SU-DHL-6 (cell line): Measurements from ENCODE around the gene GIT2.
"Not testable (repeated sequence)": the region's sequence is repeated elsewhere in the genome, so short reads cannot be mapped to it uniquely, and the experiment has no call there.

Experiments
- H2AFZ ChIP-seq: fragments of 200-600 bp; sonication (generic); 2 replicates; pipeline ENCODE4 v1.6.1; 2014; ENCODE audit warnings: low read depth, mild to moderate bottlenecking, moderate library complexity, mixed read lengths, antibody characterized with exemption, low read length; ENCODE audit not compliant: severe bottlenecking
- H3F3A ChIP-seq: fragments of 200-600 bp; shearing (Covaris generic); 2 replicates; pipeline ENCODE4 v1.6.0; 2016; ENCODE audit warnings: antibody characterized with exemption, mild to moderate bottlenecking; ENCODE audit not compliant: insufficient read depth
- H3K27ac ChIP-seq: fragments of 200-600 bp; sonication (generic); 2 replicates; pipeline ENCODE4 v1.5.1; 2016; ENCODE audit warnings: low read depth, mild to moderate bottlenecking, low read length, moderate library complexity, mixed read lengths
- H3K27me3 ChIP-seq: fragments of 200-600 bp; sonication (generic), shearing (Covaris generic); 2 replicates; pipeline ENCODE4 v1.6.0; 2014; ENCODE audit warnings: mild to moderate bottlenecking, low read length
- H3K36me3 ChIP-seq: fragments of 200-600 bp; sonication (generic); 2 replicates; pipeline ENCODE4 v1.6.1; 2014; ENCODE audit warnings: mild to moderate bottlenecking, low read length, mixed read lengths
- H3K4me2 ChIP-seq: fragments of 300-600, 200-600 bp; shearing (Covaris generic), sonication (generic); 2 replicates; pipeline ENCODE4 v1.6.0; 2014; ENCODE audit warnings: low read length, low read depth, mild to moderate bottlenecking; ENCODE audit not compliant: poor library complexity, severe bottlenecking
- H3K4me3 ChIP-seq: fragments of 200-600 bp; sonication (generic); 2 replicates; pipeline ENCODE4 v1.5.1; 2014; ENCODE audit warnings: antibody characterized with exemption, low read length, mild to moderate bottlenecking, mixed read lengths; ENCODE audit not compliant: insufficient read depth, poor library complexity, severe bottlenecking
- H3K79me2 ChIP-seq: fragments of 200-600 bp; sonication (generic); 2 replicates; pipeline ENCODE4 v1.6.1; 2014; ENCODE audit warnings: mild to moderate bottlenecking, low read length, moderate library complexity; ENCODE audit not compliant: insufficient read depth
- H3K9ac ChIP-seq: fragments of 200-600 bp; sonication (generic); 2 replicates; pipeline ENCODE4 v1.7.0; 2014; ENCODE audit warnings: mild to moderate bottlenecking, low read length
- H3K9me2 ChIP-seq: fragments of 200-600 bp; sonication (generic); replicated peaks from 2 replicates; pipeline ENCODE4 v1.6.1; 2014; ENCODE audit warnings: low read length; ENCODE audit not compliant: insufficient read depth
- H3K9me3 ChIP-seq: fragments of 200-600 bp; sonication (generic); 2 replicates; pipeline ENCODE4 v1.6.1; 2014; ENCODE audit warnings: low read length, mixed read lengths; ENCODE audit not compliant: insufficient read depth
- H4K20me1 ChIP-seq: fragments of 200-600 bp; sonication (generic); 2 replicates; pipeline ENCODE4 v1.6.1; 2014; ENCODE audit warnings: low read depth, mild to moderate bottlenecking, antibody characterized with exemption, low read length, moderate library complexity, mixed read lengths
- EZH2phosphoT487 ChIP-seq: fragments of 200-600 bp; sonication (generic), shearing (Covaris generic); conservative IDR thresholded peaks from 2 replicates; pipeline ENCODE4 v1.6.1; 2018; ENCODE audit warnings: mild to moderate bottlenecking, antibody characterized with exemption, low read length, moderate library complexity, mixed read lengths
- TF ChIP-seq, protein P1 (sequence below): fragments of 200-600 bp; sonication (generic); IDR thresholded peaks from one replicate; pipeline ENCODE4 v1.5.1; 2017; ENCODE audit warnings: antibody characterized with exemption, mild to moderate bottlenecking, low read length, moderate library complexity; ENCODE audit not compliant: insufficient read depth, poor library complexity, severe bottlenecking

Gene GIT2

DNA sequence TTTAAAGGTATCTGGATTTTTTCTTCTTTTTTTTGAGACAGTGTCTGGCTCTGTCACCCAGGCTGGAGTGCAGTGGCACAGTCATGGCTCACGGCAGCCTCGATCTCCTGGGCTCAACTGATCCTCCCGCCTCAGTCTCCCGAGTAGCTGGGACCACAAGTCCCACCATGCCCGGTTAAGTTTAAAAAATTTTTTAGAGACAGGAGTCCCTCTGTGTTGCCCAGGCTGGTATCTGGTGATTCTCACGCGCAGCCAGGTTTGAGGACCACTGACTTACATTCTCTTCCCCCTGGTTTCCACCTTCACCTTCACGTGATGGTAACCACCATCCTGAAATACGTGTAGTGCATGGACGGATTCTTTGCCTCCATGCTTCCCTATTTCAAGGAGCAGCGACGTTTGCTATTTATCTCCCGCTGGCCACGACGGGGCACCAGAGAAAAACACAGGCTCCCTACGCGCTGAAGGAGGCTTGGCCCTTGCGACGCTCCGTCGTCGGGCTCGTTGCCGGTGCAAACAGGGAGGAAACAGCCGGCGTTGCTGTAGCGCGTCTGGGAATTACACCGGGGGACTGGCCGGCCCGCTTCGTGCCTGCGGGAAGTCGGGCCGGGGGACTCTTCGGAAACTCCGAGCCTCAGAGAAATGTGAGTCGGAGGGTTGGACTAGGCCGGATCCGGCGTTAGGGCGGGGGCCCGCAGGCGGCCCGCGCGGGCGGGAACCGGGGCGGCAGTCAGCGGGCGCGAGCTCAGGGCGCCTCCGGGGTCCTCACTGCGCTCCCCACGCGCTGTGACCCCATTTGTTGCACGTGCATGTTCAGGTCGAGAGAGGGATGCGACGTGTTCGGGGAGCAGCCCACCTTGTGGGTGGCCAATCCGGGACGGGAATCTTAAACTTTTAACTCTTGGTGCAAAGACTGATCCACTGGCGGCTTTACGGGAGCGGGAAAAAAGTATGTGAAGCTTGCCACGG, 96.1 kb downstream of the GIT2 start, which contains the start of gene TCHP:
TCHP (plus strand) TSS at position 492 of the 969 bp plus-strand sequence. CDS start 2,753 bp downstream, outside the sequence.
- TF ChIP-seq, protein P1, sequence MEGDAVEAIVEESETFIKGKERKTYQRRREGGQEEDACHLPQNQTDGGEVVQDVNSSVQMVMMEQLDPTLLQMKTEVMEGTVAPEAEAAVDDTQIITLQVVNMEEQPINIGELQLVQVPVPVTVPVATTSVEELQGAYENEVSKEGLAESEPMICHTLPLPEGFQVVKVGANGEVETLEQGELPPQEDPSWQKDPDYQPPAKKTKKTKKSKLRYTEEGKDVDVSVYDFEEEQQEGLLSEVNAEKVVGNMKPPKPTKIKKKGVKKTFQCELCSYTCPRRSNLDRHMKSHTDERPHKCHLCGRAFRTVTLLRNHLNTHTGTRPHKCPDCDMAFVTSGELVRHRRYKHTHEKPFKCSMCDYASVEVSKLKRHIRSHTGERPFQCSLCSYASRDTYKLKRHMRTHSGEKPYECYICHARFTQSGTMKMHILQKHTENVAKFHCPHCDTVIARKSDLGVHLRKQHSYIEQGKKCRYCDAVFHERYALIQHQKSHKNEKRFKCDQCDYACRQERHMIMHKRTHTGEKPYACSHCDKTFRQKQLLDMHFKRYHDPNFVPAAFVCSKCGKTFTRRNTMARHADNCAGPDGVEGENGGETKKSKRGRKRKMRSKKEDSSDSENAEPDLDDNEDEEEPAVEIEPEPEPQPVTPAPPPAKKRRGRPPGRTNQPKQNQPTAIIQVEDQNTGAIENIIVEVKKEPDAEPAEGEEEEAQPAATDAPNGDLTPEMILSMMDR = peak; percentile 18
- TF ChIP-seq EZH2phosphoT487 = no peak

DNA sequence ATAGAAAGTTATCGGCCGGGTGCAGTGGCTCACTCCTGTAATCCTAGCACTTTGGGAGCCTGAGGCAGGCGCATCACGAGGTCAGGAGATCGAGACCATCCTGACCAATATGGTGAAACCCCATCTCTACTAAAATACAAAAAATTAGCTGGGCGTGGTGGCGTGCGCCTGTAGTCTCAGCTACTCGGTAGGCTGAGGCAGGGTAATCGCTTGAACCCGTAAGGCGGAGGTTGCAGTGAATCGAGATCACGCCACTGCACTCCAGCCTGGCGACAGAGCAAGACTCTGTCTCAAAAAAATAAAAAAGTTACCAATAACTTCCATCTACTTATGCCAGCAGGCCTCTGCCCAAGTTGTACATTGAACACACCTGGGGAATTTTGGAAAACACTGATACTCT, 96.8 kb downstream of the GIT2 start:
- H3K9me3 ChIP-seq, H3K9me2 ChIP-seq, H3K36me3 ChIP-seq, H3K27ac ChIP-seq, H3K27me3 ChIP-seq, H4K20me1 ChIP-seq, H3F3A ChIP-seq: not testable (repeated sequence)
- Histone ChIP-seq H3K4me2 (peak overlapping the region; percentile 82), H3K4me3 (peak overlapping the region; percentile 75), H3K9ac (peak overlapping the region; percentile 80), H3K79me2 (peaks cover 22% of the 10 kb centered on the region), H2AFZ (peak overlapping the region; percentile 83)

More for the DNA sequence above, 96.1 kb downstream of the GIT2 start, which contains the start of gene TCHP:
- H3K9ac ChIP-seq = peak within 1 kb of the TSS; percentile 80
- no peaks in the 10 kb centered on the region for H3F3A ChIP-seq
- peaks cover 22% of the 10 kb centered on the region for H3K79me2 ChIP-seq
- no peaks in the 10 kb centered on the region for H4K20me1 ChIP-seq
- H3K27ac ChIP-seq = peak within 1 kb of the TSS; percentile 20
- H3K36me3 ChIP-seq = no peaks in the 10 kb centered on the region
- H3K4me3 ChIP-seq = peak within 1 kb of the TSS; percentile 75
- no peaks in the 10 kb centered on the region for H3K9me2 ChIP-seq
- no peaks in the 10 kb centered on the region for H3K9me3 ChIP-seq
- H2AFZ ChIP-seq = peak within 1 kb of the TSS; percentile 83
- H3K27me3 ChIP-seq = no peaks in the 10 kb centered on the region
- peak within 1 kb of the TSS; percentile 82 for H3K4me2 ChIP-seq

DNA sequence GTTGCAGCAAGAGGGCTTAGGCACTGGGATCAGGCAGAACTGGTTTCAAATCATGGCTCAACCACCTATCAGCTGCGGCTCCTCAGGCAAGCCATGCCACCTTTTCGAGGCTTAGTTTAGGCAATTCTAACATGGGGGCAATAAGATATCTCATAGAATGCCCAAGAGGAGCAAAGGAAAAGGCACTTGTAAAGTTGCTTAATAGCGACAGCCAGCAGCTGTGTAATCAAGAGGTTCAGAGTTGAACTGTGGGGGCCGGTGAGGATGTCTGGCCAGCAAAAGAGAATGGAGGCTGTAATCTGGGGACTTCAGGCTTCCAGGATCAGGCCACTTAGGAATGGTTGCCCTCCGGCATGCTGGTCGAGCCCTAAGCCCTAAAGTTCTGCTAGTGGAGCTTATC, 99.1 kb downstream of the GIT2 start:
- peaks cover 19% of the 10 kb centered on the region for H3K79me2 ChIP-seq
- no peak overlapping the region for H3K27ac ChIP-seq
- H3K27me3 ChIP-seq = no peaks in the 10 kb centered on the region
- H3F3A ChIP-seq = no peaks in the 10 kb centered on the region
- TF ChIP-seq, protein P1 = no peak
- TF ChIP-seq EZH2phosphoT487 = no peak
- no peak overlapping the region for H3K9ac ChIP-seq
- no peak overlapping the region for H3K4me2 ChIP-seq
- H3K36me3 ChIP-seq = no peaks in the 10 kb centered on the region
- no peaks in the 10 kb centered on the region for H3K9me3 ChIP-seq
- no peak overlapping the region for H2AFZ ChIP-seq
- H3K4me3 ChIP-seq = no peak overlapping the region
- no peaks in the 10 kb centered on the region for H3K9me2 ChIP-seq
- H4K20me1 ChIP-seq = no peaks in the 10 kb centered on the region

DNA sequence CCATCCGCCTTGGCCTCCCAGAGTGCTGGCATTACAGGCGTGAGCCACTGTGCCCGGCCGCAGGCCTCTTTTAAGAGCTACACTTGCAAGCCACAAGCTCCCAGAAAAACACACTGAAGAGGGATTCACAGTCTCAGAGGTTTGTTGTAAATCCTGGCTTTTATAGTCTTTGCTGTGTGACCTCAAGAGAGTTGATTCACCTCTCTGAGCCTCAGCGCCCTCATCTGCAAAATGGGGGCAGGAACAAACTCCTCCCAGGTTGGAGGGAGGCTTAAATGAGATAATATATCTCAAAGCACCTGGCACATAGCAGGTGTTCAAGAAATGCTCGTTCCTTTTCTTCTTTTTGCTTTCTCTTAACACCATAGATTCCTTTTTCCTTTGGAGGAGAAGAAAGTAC, 100.0 kb downstream of the GIT2 start:
- Histone ChIP-seq H3K9me3 (no peaks in the 10 kb centered on the region), H3F3A (no peaks in the 10 kb centered on the region), H3K4me3 (no peak overlapping the region), H3K27me3 (no peaks in the 10 kb centered on the region), H3K36me3 (no peaks in the 10 kb centered on the region), H2AFZ (no peak overlapping the region), H3K79me2 (peaks cover 11% of the 10 kb centered on the region; the same call in 1 of the 2 replicates), H3K9me2 (no peaks in the 10 kb centered on the region), H3K27ac (no peak overlapping the region), H3K4me2 (no peak overlapping the region), H3K9ac (no peak overlapping the region), H4K20me1 (no peaks in the 10 kb centered on the region)
- no peak for TF ChIP-seq EZH2phosphoT487
- TF ChIP-seq, protein P1 = no peak
